Testis (tissue), 3 donors: ENCODE measurements around the gene RUBCN. TPM values are rescaled to one million over a fixed set of nuclear protein-coding genes. Genes with fewer than 3 reads are reported as not detected.
A peak's percentile ranks its signal among the peaks of the same experiment; 100 is the strongest.
"Not testable (repeated sequence)": the region's sequence is repeated elsewhere in the genome, so short reads cannot be mapped to it uniquely, and the experiment has no call there.

ENCODE experiments used
- DNase-seq: peaks from one replicate; pipeline ENCODE4 v3.0.0-alpha.2; 2019
- H3K27ac ChIP-seq, 2 donors: fragments of 200-600 bp; sonication (generic); one replicate each; pipeline ENCODE4 v1.5.1; 2019
- H3K27me3 ChIP-seq: fragments of 200-600 bp; sonication (generic); one replicate; pipeline ENCODE4 v1.5.1; 2019
- H3K36me3 ChIP-seq: fragments of 200-600 bp; sonication (generic); one replicate; pipeline ENCODE4 v1.5.1; 2017; ENCODE audit warnings: low read depth; ENCODE audit errors: missing control alignments
- H3K4me1 ChIP-seq: fragments of 200-600 bp; sonication (generic); one replicate; pipeline ENCODE4 v1.5.1; 2019
- H3K4me3 ChIP-seq, 2 donors: fragments of 200-600 bp; sonication (generic); one replicate each; pipeline ENCODE4 v1.5.1; 2017 to 2019
- H3K9me3 ChIP-seq: fragments of 200-600 bp; sonication (generic); one replicate; pipeline ENCODE4 v1.5.1; 2017
- POLR2A ChIP-seq: fragments of 450-650 bp; IDR thresholded peaks from one replicate; pipeline ENCODE4 v1.6.1; 2017; ENCODE audit warnings: antibody characterized with exemption, mild to moderate bottlenecking, moderate library complexity
- WGBS, 2 donors: methylation state at CpG; one replicate each; pipeline ENCODE4 v1.1.5; 2018; 5-methylcytosine and 5-hydroxymethylcytosine counted together
- intact Hi-C: fragments of 100-400 bp; cut with DNase I; formaldehyde crosslinking; loops from one replicate; pipeline ENCODE4 v1.15.1; 2023; ENCODE audit warnings: low total_unique reads
- polyA plus RNA-seq: library from polyadenylated mRNA; stranded (reverse); fragments of 350-450 nt; fragmentation: Illumina TruSeq; extraction: RNeasy Lipid Tissue Mini Kit (QIAGEN cat#74804); gene quantifications from one replicate; pipeline ENCODE4 v1.2.3, GENCODE V29; 2014; ENCODE audit warnings: low read depth, low replicate concordance; ENCODE audit not compliant: insufficient read depth
- total RNA-seq, 2 donors: library from RNA; depleted of rRNA; stranded (reverse); fragments of >200 nt; gene quantifications; one replicate each; pipeline ENCODE4 v1.2.3, GENCODE V29; 2016
- TF ChIP-seq, protein P1 (sequence below), 3 experiments: fragments of 450-650 bp in 2 of 3; fragments of 200-600 bp in 1 of 3; sonication (generic) in 1 of 3; IDR thresholded peaks; one replicate each; pipeline ENCODE4 v1.5.1; 2016 to 2019; ENCODE audit warnings: antibody characterized with exemption in 3 of 3, mild to moderate bottlenecking in 2 of 3, moderate library complexity in 1 of 3

The RUBCN gene
- total and polyA plus RNA-seq, 3 donors from 2014 or later = 44.0 to 159 (median 150) TPM

DNA sequence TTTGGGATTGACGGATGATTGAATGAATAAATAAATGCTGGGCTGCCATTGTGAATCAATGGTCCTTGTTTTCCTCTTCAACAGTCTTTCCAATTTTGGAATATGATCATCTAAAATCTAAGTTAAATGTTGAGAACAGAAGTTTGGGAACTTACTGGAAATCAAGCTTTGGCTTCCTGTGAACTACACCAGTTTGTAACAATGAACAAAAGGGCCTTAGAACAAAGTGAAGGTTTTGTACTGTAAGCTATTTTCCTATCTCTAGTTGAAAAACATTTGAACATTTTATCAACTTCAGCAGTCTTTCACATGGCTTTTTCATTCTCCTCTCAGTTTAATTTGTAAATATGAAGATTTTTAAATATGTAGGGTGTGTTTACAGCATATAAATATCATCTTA lies 66.3 kb downstream of the RUBCN start:
- Histone ChIP-seq H3K4me1 (peaks cover 20% of the 10 kb centered on the region), H3K27ac (peak overlapping the region; percentile 15 to 74), H3K4me3 (no peak overlapping the region), H3K36me3 (no peaks in the 10 kb centered on the region), H3K9me3 (no peaks in the 10 kb centered on the region), H3K27me3 (no peaks in the 10 kb centered on the region)
- intact Hi-C loops = no loop called here
- DNase-seq = no peak
- TF ChIP-seq POLR2A = no peak
- TF ChIP-seq, protein P1, sequence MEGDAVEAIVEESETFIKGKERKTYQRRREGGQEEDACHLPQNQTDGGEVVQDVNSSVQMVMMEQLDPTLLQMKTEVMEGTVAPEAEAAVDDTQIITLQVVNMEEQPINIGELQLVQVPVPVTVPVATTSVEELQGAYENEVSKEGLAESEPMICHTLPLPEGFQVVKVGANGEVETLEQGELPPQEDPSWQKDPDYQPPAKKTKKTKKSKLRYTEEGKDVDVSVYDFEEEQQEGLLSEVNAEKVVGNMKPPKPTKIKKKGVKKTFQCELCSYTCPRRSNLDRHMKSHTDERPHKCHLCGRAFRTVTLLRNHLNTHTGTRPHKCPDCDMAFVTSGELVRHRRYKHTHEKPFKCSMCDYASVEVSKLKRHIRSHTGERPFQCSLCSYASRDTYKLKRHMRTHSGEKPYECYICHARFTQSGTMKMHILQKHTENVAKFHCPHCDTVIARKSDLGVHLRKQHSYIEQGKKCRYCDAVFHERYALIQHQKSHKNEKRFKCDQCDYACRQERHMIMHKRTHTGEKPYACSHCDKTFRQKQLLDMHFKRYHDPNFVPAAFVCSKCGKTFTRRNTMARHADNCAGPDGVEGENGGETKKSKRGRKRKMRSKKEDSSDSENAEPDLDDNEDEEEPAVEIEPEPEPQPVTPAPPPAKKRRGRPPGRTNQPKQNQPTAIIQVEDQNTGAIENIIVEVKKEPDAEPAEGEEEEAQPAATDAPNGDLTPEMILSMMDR (IDR thresholded peaks at IDR 0.05) = no peak
- WGBS, 2 donors = 76 to 83% methylated on average over 1 of the region's 1 CpG

DNA sequence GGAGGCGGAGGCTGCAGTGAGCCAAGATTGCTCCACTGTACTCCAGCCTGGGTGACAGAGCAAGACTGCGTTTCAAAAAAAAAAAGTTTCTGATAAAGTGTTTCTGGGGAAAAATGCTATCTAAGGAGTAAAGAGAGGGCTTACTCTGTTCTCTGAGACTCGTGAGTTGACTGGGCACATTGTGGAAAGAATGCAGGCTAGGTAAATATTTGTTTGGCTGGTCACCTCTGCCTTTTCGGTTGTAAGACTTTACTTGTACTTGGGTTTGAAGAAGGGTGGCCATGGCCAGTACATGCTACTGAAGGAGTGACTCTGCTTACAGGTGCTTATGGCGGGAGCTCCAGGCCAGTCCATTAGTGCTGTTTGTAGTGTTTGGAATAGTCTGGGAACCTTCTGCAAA lies 68.7 kb downstream of the RUBCN start:
- no peak overlapping the region for H3K4me3 ChIP-seq
- 78 to 82% methylated on average over 5 of the region's 5 CpGs for WGBS, 2 donors
- H3K27me3 ChIP-seq = no peaks in the 10 kb centered on the region
- no peaks in the 10 kb centered on the region for H3K36me3 ChIP-seq
- H3K4me1 ChIP-seq = peaks cover 20% of the 10 kb centered on the region
- DNase-seq = no peak
- intact Hi-C loops = no loop called here
- no peak for TF ChIP-seq POLR2A
- TF ChIP-seq, protein P1 (IDR thresholded peaks at IDR 0.05) = no peak
- no peaks in the 10 kb centered on the region for H3K9me3 ChIP-seq
- H3K27ac ChIP-seq = peak overlapping the region; percentile 63 to 74

DNA sequence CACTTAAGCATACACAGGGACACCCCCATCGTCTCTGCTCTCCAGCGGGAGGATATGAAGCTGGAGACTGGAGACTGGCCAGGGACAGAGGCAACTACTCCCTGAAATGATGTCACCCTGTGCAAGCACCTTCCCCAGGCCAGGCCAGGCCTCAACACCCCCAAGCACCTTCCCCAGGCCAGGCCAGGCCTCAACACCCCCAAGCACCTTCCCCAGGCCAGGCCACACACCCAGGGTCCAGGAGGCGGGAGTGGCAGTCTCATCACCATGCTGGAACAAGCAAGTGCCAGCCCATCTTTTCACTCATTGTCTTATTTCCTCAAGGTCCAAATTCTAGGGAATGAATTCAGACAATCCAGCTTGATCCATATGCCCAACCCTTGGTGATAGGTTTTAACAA lies 69.4 kb downstream of the RUBCN start:
- H3K27me3 ChIP-seq, H3K36me3 ChIP-seq, intact Hi-C loops, DNase-seq, H3K4me3 ChIP-seq, H3K9me3 ChIP-seq: not testable (repeated sequence)
- 70 to 85% methylated on average over 1 to 2 of the region's 3 CpGs for WGBS, 2 donors
- peak overlapping the region; percentile 56 to 63 for H3K27ac ChIP-seq
- H3K4me1 ChIP-seq = peaks cover 20% of the 10 kb centered on the region

DNA sequence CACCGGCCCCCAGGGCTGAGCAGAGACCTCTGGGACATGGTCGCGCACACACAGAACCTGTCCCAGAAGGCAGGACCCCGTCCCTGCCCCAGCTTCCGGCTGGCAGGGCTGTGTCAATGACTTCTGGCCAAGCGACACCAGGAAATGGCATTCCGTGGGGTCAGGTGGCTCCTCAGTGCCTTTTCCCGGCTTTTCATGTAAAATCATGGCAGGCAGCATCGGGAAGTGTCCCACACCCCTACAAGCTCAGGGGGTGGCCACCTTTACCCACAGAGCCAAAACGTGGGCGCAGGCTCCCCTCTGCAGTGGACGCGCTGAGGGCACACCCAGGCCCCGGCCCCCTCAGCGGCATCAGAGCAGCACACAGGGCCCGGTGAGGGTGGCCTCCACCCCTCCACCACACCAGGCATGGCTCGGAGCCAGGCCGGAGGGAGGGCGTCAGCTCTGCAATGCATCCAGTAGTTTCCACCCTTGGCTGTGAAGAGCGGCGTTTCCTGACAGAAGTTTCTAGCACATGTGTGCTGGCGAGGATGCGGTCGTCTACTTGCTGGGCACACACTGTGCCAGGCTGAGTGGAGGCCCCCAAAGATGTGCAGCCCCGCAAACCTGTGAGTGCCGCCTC lies 70.4 kb downstream of the RUBCN start:
- WGBS, 2 donors = 50 to 73% methylated on average over 7 to 14 of the region's 26 CpGs
- H3K4me3 ChIP-seq, intact Hi-C loops, DNase-seq, H3K9me3 ChIP-seq, H3K36me3 ChIP-seq, H3K27me3 ChIP-seq, H3K27ac ChIP-seq: not testable (repeated sequence)
- peaks cover 20% of the 10 kb centered on the region for H3K4me1 ChIP-seq

DNA sequence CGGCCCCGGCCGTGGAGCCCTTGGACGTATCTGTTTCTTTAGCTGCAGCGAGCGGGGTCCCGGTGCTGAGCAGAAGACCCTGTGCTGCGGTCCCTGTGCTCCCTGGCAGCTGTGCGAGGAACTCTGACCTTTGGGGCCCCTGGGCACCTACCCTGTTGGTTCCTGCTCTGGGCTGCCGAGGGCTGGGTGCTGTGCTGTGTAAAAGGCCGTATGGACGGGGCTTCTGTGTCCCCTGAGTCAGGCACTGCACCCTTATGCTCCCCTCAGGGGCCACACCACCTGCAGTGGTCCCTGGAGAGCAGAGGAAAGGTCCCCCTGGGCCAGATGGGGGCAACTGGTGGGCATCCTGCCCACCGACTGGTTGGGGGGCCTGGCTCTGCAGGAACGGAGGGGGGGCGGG lies 71.2 kb downstream of the RUBCN start:
- DNase-seq, H3K9me3 ChIP-seq, H3K36me3 ChIP-seq, H3K4me3 ChIP-seq, H3K27ac ChIP-seq, intact Hi-C loops, H3K27me3 ChIP-seq: not testable (repeated sequence)
- WGBS, 2 donors = no CpG with 5 or more reads among the region's 15 CpGs
- peaks cover 14% of the 10 kb centered on the region for H3K4me1 ChIP-seq

DNA sequence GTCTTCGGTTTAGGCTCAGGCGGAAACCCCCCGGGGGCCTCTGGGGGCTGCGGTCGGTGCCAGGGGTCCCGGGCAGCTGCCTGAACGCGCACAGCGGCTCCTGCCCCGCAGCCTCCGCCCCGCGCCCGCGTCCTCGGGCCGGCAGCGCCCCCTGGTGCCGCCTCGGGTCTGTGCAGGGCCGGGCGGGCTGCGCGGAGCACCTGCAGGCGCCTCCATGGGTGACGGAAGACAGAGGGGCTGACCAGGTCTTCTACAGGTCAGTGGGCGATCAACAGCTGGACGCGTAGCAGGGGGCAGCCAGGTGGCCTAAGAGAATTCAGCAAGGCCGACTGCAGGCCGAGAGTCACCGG lies 71.6 kb downstream of the RUBCN start:
- H3K27ac ChIP-seq = not testable (repeated sequence)

DNA sequence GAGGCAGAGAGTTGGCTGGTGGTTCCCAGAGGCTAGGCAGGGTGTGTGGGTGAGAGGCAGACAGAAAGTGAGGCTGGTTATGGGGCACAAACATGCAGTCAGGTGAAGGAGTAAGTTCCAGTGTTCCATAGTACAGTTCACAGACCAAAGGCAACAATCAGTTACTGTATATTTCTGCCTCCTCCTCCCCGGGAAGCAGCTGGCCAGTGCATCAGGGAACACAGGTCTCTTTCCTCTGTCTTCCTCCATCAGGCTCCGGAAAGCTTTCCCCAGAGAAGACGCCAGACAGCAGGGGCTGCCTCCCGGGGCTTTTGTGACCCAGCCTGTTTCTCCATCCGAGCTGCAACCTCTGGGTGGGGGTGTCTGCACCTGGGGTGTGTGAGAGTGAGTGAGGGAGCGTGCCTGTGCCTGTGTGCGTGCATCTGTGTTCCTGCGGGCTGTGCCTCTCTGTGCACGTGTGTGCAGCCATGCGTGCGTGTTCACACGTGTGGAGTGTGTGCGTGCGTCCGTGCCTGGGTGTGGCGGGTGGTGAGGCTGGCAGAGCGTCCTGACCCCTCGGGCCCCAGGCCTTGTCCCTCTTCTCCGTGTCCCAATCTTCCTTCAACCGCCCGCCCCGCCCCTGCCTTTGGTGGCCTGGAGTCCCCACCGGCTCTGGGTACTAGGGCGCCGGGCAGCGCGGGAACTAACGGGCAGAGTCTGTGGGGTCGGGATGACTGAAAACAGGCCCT lies 72.1 kb downstream of the RUBCN start:
- H3K9me3 ChIP-seq, intact Hi-C loops, H3K4me3 ChIP-seq, H3K27ac ChIP-seq, DNase-seq, H3K36me3 ChIP-seq, H3K27me3 ChIP-seq: not testable (repeated sequence)
- H3K4me1 ChIP-seq = peaks cover 11% of the 10 kb centered on the region
- 2 to 4% methylated on average over 12 to 18 of the region's 29 CpGs for WGBS, 2 donors

More for the DNA sequence above, 71.6 kb downstream of the RUBCN start:
- H3K36me3 ChIP-seq, DNase-seq, intact Hi-C loops, H3K27me3 ChIP-seq, H3K4me3 ChIP-seq, H3K9me3 ChIP-seq: not testable (repeated sequence)
- WGBS, 2 donors = no CpG with 5 or more reads among the region's 32 CpGs
- peaks cover 14% of the 10 kb centered on the region for H3K4me1 ChIP-seq

DNA sequence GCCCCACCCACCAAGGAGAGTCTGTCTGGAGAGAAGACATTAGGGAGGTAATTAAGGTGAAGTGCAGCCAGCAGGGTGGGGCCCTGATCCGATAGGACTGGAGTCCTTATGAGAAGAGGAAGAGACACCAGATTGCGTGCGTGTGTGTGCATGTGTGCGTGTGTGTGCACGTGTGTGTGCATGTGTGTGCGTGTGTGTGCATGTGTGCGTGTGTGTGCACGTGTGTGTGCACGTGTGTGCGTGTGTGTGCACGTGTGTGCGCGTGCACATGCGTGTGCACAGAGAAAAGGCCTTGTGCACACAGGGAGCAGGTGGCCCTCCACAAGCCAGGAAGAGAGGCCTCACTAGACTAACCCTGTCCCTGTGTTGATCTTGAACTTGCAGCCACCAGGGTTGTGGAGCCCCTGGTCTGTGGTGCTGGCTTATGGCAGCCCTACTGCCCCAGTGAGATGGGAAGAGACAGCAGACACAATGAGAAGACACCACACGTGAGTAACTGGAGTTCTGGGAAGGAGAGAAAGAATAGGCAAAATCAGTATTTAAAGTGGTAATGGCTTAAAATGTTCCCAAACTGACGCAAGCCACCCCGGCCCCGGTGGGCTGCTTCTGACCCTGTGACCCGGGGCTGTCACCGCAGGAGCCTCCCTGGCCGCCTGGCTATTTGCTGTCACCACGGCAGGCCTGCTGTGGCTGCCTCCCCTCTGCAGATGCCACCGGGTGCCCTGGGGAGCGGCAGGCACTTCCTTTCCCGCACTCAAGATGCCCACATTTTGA lies 73.2 kb downstream of the RUBCN start:
- intact Hi-C loops, H3K9me3 ChIP-seq, H3K36me3 ChIP-seq, H3K27ac ChIP-seq, DNase-seq, H3K27me3 ChIP-seq, H3K4me3 ChIP-seq: not testable (repeated sequence)
- 65 to 70% methylated on average over 7 to 15 of the region's 25 CpGs for WGBS, 2 donors
- H3K4me1 ChIP-seq = peaks cover 10% of the 10 kb centered on the region

DNA sequence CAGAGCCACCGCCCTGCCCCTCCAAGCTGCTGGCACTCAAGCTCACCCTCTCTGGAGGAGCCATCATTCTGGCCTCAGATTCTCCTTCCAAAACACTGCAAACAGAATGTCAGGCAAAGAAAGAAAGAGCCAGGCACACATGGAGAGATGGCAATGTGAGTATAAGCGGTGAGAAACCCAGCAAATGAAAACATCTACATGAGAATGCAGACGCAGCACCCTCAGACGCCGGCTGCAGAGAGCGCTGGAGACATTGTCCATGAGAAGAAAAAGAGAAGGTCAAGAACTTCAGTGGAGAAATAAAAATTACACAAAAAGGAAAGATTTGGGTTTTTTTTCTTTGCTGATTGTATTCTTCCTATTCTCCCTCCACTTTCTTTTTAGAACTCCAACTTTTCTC lies 74.4 kb downstream of the RUBCN start:
- DNase-seq, H3K27ac ChIP-seq, H3K27me3 ChIP-seq, H3K9me3 ChIP-seq, intact Hi-C loops, H3K4me3 ChIP-seq, H3K4me1 ChIP-seq, H3K36me3 ChIP-seq: not testable (repeated sequence)
- 82 to 84% methylated on average over 6 of the region's 6 CpGs for WGBS, 2 donors

DNA sequence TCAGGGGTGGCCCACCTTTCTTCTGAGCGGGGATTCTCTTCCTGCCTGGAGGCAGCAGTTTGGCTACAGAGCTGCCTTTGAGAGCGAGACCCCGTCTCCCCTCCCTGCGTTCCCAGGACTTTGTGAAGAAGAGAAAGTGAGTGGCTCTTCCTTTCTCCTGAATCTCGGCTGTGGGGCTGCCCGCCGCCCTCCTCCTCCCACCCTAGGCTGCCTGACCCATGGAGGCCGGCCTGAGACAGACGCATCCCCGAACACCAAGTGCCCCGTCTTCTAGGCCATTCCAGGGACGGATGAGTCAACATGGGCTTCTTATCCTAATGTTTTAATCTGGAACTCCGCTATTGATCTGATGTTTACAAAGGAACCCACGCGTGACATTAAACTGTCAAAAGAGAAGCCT lies 74.8 kb downstream of the RUBCN start:
- H3K9me3 ChIP-seq, H3K27me3 ChIP-seq, intact Hi-C loops, H3K4me1 ChIP-seq, DNase-seq, H3K4me3 ChIP-seq, H3K27ac ChIP-seq, H3K36me3 ChIP-seq: not testable (repeated sequence)
- WGBS, 2 donors = 86 to 89% methylated on average over 10 to 15 of the region's 15 CpGs
